ENCODE data around the gene CLASP2. TPM values are rescaled to one million over a fixed set of nuclear protein-coding genes. Genes with fewer than 3 reads are reported as not detected.
A peak's percentile ranks its signal among the peaks of the same experiment; 100 is the strongest.

The CLASP2 gene
- total RNA-seq, 1 experiment from 2014 or later = 40.4 TPM

- TF ChIP-seq SIN3A (IDR thresholded peaks at IDR 0.05; ENCODE audit: borderline replicate concordance, insufficient read depth, low read depth, low read length) (no peak), POLR2AphosphoS5 (IDR thresholded peaks at IDR 0.05; ENCODE audit: low read depth, low read length) (no peak), REST (IDR thresholded peaks at IDR 0.05; ENCODE audit: insufficient read depth in 1 of 2, low read depth in 2 of 2, low read length in 1 of 2) (no peak), CTCF (IDR thresholded peaks at IDR 0.05) (no peak), TCF7L2 (IDR thresholded peaks at IDR 0.05; ENCODE audit: low read depth, low read length) (no peak)
- DNase-seq (ENCODE audit: low read depth, low spot score) = no peak
- H3K4me3 ChIP-seq (ENCODE audit: low read depth in 2 of 2, low read length in 2 of 2) = no peak overlapping the region
- H3K36me3 ChIP-seq (ENCODE audit: control insufficient read depth, insufficient read depth, low read length) = no peaks in the 10 kb centered on the region
- BruUV-seq (replicated peaks) = no TSS peak
- no peak for ATAC-seq
- intact Hi-C loops (cut with micrococcal nuclease; ENCODE audit: unreplicated experiment) = no loop called here
- no peaks in the 10 kb centered on the region for H3K4me1 ChIP-seq (ENCODE audit: control insufficient read depth, insufficient read depth, low read length)
- no peak overlapping the region for H3K27ac ChIP-seq (ENCODE audit: low read length)
- H3K27me3 ChIP-seq (ENCODE audit: control insufficient read depth, insufficient read depth, low read length) = no peaks in the 10 kb centered on the region
- in situ Hi-C loops (cut with HindIII; ENCODE audit: low pct_unique_long_range_greater_than_20kb, low sequenced_read_pairs) = no loop called here
- ChIA-PET CTCF (no interaction called here), POLR2A (interaction anchor here (0.5 kb wide), 1 partner anchor 25 kb away, joined by 3 read pairs; no protein-coding TSS in a partner anchor)
- H3K9me3 ChIP-seq (ENCODE audit: control insufficient read depth, insufficient read depth, low read depth, low read length) = no peaks in the 10 kb centered on the region
These were observed 71.6 kb downstream of the CLASP2 start for GRCh38 chr3:33646406-33646805.

DNA sequence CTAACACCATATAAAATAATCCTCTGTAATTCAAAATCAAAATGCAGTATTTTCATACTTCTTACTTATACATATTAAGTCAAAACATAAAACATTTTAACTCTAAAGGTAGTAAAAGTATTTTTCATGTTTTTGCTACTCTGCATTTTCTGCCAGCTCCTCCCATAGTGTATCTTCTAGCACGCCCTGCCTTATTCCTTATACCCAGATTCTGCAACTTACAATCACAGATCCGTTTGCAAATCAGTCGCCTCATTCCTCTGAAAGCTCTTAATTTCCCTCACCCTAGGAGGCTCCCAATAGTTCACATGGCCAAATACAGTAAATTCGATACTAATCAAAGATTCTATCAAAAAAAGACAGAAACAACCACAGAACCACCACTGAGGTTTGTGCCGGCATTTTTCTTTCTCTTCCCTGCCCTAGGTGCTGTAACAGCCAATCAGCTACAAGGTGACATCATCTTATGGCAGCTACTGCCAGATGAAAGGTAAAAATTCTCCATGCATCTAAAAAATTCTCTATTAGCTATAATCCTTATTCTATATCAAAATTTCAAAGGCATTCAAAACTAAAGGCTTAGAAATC, 72.9 kb downstream of the CLASP2 start:
- in situ Hi-C loops (cut with HindIII; ENCODE audit: low pct_unique_long_range_greater_than_20kb, low sequenced_read_pairs) = no loop called here
- Histone ChIP-seq H3K4me1 (ENCODE audit: control insufficient read depth, insufficient read depth, low read length) (no peaks in the 10 kb centered on the region), H3K27me3 (ENCODE audit: control insufficient read depth, insufficient read depth, low read length) (no peaks in the 10 kb centered on the region), H3K36me3 (ENCODE audit: control insufficient read depth, insufficient read depth, low read length) (no peaks in the 10 kb centered on the region), H3K27ac (ENCODE audit: low read length) (no peak overlapping the region), H3K4me3 (ENCODE audit: low read depth in 2 of 2, low read length in 2 of 2) (peak overlapping the region; percentile 7 to 25; a peak in 3 of 4 replicates), H3K9me3 (ENCODE audit: control insufficient read depth, insufficient read depth, low read depth, low read length) (no peaks in the 10 kb centered on the region)
- ATAC-seq = no peak
- ChIA-PET POLR2A (no interaction called here), CTCF (no interaction called here)
- BruUV-seq (replicated peaks) = no TSS peak
- DNase-seq (ENCODE audit: low read depth, low spot score) = no peak
- intact Hi-C loops (cut with micrococcal nuclease; ENCODE audit: unreplicated experiment) = no loop called here
- TF ChIP-seq POLR2AphosphoS5 (IDR thresholded peaks at IDR 0.05; ENCODE audit: low read depth, low read length) = no peak
- TF ChIP-seq CTCF (IDR thresholded peaks at IDR 0.05) = no peak
- TF ChIP-seq SIN3A (IDR thresholded peaks at IDR 0.05; ENCODE audit: borderline replicate concordance, insufficient read depth, low read depth, low read length) = no peak
- TF ChIP-seq REST (IDR thresholded peaks at IDR 0.05; ENCODE audit: insufficient read depth in 1 of 2, low read depth in 2 of 2, low read length in 1 of 2) = no peak
- no peak for TF ChIP-seq TCF7L2 (IDR thresholded peaks at IDR 0.05; ENCODE audit: low read depth, low read length)

Measured in Panc1 (cell line).